HG02798 (cell line): ENCODE data around the gene TRABD2B.

Experiments
- ATAC-seq: cut with Tn5 transposase; IDR thresholded peaks from one replicate; pipeline ENCODE4 v1.9.1; 2021; ENCODE audit warnings: mild to moderate bottlenecking; ENCODE audit not compliant: unreplicated experiment, poor library complexity

The TRABD2B gene

DNA sequence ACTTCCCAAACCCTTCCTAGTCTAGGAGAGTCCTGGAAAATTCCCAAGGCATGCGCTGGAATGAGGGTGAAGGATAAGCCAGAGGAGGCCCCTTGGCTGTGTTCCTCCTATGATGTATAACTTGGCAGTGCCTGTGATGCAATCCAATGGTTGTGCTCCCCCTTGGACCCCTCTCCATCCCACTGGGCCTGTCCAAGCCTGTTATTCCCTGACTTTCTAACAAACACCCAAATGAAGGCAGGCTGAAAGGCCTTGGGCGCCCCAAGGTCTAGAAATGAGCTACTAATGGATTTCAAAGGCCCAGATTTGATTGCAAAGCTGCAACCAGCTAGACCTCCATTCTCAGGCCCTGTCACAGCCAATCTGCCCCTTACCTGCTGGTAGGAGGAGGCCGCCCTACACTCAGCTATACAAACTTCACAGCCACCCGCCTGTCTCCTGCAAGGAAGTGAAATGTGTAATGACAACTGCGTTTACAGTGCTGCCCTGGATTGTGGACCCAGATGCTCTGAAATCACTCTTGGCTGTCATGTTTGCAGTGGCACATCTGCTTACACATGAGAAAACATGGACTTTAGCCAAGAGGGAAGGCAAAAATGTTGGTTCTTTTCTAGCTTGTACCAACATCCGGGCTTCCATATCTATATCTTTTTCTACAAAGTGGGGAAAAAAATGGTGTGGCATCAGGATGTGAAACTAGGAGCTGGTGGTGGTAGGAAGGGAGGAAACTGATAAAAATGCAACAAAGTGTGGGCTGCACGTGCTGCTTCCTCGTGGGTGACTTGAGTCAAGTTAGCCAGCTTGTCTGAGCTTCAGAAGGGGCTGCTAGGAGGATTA is 130.4 kb downstream of the TRABD2B start:
- no peak for ATAC-seq

DNA sequence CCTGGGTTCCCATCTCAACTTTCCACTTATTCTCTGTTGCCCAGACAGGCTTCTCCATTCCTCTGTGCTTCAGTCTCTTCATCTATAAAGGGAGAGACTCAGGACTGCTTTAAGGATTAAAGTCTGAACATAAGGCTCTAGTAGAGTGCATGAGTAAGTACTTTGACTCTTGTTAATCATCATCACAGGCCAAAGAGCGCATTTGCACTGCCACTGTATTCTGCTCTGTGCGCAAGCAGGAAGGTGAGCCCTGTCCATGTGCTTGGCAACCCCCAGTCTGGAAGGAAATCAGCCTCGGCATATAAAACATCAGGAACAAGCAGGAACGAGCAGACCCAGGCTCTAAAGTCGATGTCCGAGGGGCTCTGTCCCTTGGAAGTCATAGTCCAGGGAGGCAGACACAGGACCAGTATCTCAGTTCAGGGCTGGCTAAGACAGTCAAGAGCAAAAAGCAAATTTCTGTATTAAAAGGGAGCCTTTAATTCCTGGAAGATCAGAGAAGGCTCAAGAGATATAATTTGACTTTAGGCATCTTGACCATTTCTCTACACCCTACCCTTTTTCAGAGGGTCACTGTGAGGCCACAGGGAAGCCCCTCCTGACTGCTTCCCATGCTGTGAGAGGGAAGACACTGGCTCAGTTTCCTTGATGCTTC is 131.2 kb downstream of the TRABD2B start:
- no peak for ATAC-seq

DNA sequence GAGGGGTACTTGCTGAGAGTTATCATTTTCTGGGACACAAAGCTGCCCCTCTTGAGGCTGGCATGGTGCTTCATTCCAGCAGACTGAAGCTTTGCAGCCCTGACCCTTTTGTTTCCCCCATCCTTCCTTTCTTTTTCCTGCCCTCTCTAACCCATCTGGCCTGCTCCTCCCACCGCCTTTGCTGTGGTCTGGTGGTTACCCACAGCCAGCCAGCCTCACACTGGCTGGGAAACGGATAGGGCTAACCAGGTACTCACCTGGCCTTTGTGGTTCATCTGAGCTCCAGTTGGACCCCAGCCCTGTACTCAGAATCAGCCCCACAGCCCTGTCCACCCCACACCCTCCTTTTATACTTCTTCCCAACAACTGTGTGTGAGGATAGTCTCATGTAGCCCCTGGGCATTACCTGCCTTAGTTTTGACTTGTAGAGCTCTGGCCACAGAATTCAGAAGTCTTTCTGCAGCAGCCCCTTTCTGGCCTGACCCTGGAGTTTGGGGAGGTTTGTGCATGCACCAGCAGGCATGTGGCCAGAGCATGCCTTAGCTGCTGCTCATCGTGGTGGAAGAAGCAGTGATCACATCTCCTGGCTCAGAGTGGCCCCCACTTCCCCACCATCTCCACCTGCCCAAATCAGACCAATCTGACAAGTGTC is 138.0 kb downstream of the TRABD2B start:
- no peak for ATAC-seq

DNA sequence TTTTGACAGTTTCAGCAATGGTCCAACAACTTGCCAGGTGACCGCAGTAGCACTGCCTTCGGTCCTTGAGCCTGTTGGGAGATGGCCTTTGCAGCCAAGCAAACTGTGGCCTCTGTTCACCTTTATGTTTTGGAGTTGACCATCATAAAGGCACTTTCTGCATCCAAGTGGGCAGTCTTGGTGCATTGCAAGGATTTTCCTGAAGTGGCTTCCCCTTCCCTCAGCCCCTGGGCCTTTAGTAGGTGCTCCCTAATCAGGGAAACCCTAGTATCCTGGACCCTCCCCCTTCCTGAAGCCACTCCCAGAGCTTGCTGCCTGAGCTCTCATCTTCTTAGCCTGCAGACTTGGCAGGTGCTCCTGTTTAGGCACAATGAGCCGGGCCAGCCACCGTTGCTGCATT is 140.2 kb downstream of the TRABD2B start:
- no peak for ATAC-seq

DNA sequence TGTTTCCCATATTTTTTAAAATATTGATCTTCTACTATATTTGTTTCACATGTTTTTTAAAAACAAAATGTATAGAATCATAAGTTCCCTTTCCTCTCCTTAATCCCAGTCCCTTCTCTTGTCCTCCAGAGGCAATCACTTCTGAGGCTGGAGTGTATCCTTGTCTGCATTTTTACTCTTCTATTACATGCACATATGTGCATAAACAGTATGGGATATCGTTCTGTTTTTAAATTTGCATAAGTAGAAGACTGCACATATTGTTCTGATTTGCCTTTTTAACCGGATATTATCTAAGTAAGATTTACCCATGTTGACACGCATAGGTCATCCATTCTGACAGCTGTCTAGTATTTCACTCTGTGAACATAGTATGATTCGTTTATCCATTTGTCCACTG is 142.0 kb downstream of the TRABD2B start:
- ATAC-seq, result no peak

DNA sequence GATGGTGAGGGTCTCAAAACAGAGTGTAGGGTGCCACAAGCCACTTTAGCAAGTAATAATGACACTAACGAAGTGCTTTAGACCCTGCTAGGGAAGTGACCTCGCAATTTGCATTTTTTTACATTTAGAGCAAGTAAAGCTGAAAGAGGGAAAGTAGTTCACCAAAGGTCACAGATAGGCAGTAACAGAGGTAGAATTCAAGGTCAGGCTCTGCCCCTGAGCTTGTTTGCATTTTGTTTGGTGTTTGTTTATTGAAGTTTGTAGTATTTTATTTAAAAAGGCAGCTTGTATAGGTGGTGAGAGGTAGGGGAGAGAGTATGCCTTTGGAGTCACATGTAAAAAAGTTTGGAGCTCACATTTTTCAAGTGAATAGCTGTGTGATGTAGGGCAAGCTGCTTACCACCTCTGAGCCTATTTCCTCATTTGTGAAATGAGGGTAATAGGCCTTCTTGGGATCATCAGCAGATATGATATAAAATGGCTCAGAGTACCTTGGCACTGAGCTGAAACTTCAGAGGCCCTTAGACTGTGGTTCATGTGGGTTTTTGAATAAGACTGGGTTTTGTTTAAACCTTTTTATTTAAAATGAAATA is 142.5 kb downstream of the TRABD2B start:
- ATAC-seq, result no peak

DNA sequence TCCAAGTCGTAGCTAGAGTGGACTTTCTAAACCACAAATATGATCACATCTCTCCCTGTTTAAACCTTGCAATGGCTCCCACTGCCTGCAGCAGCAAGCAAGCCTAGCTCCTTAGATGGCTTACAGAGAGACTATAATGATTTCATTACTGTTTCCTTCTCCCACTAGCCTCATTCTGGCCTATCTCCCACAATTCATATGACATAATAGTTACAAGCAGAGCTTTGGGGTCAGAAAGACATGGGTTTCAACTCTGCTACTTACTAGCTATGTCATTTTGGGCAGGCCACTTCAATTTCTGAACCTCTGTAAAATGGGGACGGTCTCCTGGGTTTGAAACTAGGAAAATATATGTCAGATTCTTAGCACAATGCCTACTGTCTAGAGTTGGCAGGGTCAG is 143.3 kb downstream of the TRABD2B start:
- ATAC-seq, result no peak

DNA sequence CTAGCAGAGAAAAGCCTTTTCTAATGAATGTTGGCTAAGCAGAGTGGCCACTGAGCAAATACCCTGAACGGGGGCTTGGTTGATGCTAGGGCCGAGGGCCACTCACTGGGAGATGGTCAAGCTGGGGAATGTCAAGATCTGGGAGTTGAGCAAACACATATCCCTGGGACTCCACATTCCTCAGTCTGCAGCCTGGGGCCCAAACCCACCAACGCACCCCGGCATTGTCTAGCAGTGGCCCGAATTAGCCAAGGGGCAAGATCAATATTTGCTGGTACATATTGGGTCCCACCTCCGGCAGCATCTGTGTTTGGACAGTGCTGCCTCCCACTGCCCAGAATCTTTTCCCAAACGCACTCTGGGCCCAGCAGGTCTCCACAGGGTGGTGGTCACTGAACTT is 144.1 kb downstream of the TRABD2B start:
- no peak for ATAC-seq

DNA sequence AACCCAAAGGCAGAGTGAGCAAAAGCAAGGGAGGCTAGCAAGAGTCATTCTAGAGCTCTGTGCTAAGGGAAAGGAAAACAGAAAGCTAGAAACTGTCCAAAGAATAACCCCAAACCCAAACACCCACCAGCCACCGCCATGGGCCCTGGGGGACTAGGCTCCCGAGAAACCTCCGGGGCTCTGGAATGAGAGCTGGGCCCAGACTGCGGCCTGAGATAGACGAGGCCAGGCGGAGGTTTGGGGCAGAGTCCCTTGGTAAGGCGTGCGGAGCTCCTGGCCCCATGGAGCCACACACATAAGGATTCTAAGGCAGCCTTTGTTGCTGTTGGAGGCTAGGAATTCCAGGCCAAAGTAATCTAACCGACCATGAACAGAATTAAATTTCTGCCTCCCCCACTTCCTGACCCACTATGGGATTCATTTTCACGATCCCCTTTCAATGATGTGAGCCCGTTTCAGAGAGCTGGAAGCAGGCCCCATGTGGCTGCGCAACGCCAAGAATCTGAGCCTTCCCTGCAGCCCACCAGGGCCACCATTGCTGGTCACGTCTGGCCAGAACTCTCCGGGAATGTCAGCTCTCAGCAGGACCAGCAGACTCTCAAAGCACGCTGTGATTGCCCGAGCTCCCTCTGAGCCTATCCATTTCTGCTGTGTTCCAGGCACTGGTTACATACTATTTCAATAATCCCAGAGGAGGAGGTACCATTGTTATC is 145.0 kb downstream of the TRABD2B start:
- no peak for ATAC-seq

DNA sequence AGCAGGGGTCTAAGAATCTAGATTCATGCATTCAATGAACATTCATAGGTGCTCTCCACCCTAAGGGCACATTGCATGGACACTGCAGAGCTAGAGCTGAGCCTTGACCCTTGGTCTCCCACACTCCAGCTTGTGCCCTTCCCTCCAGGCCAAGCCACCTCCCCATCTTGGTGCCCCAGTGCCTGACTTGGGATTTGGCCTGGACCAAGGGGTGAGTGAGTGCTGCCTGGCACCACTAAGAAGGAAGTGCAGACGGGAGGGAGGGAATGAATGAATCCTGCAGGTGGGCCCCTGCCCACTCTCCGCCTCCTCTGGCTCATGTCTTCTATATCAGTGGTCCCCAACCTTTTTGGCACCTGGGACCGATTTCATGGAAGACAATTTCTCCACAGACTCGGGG is 146.7 kb downstream of the TRABD2B start:
- no peak for ATAC-seq

DNA sequence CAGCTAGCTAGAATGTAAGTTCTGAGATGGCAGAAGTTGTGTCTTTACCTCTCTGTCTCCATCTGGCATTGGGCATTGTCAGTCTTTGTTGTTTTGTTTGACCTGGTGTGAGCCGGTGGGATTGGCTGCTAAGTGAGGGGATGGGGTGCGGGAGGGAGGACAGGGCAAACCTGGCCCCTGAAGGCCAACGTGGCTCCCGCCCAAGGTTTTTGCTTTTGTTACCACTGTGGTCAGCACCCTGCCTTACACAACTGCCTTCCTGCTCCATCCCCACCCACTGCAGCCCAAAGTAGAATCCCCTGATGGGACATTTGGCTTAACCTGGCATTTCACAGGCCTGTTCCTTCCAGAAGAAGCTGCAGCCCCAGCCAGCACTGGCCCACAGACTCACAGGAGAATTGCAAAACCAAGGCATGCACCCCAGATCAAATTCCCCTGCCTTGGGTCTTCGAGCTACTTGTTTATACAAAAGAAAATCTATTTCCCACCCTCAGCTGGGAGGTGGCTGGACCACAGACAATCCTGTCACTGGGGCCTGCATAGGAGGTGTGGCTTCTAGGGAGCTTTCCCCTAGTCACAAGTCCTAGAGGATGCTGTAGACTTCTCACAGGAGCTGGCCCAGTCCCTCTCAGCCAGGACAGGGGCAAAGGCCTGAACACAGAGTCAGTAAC is 147.5 kb downstream of the TRABD2B start:
- ATAC-seq, result no peak

DNA sequence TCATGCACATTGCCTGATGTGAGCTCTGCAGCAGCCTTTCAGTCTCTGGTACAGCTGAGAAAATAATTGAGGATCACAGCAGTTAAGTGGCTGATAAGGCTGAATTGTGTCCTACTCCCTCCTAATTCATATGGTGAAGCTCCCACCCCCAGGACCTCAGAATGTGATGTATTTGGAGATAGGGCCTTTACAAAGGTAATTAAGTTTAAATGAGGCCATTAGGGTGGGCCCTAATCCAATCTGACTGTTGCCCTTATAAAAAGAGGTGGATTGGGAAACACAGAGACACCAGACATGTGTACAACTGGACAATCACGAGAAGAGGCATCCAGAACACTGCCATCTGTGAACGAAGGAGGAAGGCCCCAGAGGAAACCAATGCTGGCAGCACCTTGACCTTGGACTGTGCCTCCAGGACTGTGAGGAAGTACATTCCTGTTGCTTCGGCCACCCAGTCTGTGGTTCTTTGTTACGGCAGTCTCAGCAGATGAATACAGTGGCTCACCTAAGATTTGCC is 148.1 kb downstream of the TRABD2B start:
- ATAC-seq, result no peak

DNA sequence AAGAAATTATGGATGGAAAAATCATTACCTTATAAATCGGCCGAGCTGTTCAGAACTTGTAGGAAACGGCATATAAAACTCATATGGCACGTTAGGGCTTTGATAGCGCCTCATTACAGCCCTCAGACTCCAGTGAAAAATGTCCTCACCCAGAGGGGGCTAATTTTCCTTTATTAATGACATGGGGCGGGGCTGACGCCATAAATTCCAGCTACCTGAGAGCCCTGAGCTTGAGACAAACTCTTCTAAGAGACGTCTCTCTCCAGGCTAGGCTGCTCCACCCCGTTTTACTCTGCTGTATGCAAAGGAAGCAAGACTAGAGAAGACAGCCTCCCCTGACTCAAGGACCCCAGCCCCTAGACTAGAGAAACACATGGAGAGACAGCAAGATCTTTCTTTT is 149.4 kb downstream of the TRABD2B start:
- ATAC-seq, result no peak

DNA sequence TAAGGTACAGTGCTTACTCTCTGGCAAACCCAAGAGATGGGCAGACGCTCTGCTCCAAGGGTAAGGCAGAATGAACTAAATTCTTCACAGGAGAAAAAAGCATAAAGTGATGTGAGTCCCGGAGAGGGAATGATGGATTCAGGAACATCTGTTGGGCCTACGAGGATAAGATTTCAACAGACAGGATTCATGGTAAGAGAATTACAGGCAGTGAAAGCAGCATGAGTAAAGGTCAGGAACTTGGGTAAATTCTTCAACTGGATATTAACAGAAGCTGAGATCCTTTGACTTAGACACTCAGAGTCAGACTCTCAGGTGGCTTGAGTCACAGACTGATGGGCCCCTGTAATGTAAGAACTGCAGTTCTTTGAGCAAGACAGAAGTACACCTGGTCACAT is 152.6 kb downstream of the TRABD2B start:
- ATAC-seq, result no peak

DNA sequence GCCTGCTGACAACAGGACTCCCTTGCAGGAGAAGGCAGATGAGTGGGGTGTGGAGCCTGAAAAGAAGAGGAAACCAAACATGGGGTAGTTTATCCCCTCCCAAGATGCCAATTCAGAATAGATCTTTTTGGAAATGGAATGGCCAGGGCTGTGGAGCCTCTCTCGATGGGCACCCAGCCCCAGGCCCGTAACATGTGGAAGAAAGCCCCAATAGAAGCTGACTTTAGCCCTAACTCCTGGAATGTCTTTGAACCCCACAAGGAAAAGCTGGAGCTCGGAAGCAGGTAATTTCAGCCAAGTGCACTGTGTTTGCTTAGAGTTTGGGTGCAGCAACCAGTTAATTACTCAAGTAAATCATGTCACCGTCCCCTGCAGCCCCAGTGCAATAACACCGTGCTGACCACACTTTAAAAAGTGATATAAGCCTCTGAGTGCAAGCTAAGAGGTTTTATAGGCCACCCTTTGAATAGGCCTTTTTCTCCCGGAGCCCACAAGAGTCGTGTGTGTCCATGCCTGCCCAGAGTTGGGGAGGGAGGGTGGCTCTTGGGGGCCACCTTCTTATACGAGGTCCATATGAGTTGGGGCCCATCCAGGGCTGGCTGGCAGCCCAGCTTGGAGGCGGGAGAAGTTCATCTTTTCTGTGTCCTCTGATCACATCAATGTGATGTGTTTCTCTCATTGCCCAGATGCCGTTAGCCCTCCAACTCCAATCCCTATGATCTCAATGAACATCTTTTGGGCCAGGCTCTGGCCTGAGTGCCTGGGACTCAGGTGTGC is 153.2 kb downstream of the TRABD2B start:
- ATAC-seq, result no peak

DNA sequence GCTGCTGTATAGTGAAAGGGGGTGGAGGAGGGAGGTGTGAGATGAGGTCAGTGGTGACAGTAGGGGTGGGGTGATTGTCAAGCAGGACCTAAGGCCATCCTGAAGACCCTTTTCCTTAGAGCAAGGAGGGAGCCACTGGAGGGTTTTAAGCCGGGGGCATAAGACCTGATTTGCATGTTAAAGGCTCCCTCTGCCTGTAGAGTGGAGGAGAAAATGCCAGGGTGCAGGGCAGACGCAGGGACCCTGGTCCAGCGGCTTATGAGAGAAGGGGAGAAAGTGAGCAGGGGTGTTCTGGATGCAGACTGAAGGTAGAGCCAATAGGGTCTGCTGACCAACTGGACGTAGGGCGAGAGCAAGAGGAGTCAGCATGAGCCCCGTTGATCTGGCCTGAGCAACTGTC is 154.1 kb downstream of the TRABD2B start:
- no peak for ATAC-seq

DNA sequence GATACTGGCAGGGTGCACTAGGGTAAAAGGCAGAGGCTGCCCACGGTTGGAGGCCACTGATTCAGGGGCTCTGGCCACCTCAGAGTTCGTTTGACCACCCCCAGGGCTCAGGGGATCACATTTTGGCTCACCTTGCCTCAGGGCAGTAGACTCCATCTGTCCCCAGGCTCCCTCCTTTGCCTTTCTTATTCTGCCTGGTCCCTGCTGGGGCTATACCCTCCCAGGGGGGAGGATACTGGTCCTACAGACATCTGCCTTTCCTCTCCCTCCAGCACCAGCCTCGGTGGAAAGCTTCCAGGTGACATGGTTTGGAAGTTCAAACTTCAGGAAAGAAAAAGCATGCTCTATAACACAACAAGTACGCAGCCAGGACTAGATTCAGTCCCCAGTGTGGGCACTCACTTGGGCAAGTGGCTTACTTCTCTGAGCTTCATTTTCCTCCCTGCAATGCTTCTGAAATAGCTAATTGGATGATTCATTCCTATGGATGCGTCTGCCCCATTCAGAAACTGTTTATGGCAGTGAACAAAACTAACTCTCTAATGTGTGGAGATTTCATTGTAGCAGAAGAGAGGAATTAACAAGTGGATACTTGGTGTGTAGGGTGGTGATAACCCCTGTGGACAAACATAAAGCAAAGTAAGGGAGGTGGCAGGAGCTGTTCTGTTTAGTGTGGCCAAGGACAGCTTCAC is 154.8 kb downstream of the TRABD2B start:
- ATAC-seq, result no peak

DNA sequence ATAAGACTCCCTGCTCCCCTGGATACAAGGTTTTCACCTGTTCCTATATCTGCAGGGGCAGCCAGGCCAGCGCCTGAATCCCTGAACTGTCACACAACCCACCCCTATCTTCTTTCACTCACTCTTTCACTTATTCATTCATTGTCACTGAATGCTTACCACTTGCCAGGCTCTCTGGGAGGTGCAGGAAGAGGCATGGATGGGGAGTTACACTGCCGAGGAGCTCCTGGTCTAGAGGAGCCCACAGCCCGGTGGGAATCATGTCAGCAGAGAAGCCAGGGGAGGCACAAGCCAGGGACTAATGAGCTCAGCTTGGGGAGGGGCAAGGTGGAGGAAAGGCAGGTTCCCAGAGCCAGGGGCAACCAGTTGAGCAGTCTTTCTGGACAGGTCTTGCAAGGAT is 155.8 kb downstream of the TRABD2B start:
- ATAC-seq, result no peak
